ENCODE results near the gene PCDH7.
A peak's percentile ranks its signal among the peaks of the same experiment; 100 is the strongest.

PCDH7 gene

DNA sequence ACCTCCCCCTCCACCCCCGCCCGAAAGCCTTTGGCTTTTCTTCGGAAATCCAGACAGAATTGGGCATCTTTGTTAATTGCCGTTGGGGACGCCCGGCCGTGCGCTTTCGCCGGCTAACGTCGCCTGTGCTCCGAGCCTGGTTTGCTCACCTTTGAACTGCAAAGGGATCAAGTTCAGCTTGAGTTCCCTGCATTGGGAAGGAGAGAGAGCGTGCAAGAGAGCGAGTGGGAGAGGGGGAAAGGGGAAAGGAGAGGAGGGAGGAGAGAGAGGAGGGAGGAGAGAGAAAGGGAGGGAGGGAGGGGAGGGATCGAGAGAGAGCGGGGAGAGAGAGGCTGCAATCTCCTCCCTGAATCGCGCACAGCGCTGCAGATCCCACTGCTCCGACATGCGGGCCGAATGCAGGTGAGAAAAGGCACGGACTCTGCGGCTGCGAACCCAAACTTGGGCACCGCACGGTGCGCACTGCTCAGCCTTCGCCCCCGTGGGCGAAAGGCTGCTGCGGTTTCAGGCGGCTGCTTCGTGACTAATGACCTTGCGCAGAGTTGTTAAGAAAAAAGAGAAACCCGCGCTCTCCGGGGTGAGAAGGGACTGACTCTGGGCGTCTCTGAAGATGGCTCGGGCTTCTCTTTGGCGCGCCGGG is at the start of gene PCDH7:
Gene PCDH7 (plus strand): TSS at position 349 of the 640 bp plus-strand sequence. CDS start 1,054 bp downstream, outside the sequence.
- H3K27me3 ChIP-seq (ENCODE audit: control insufficient read depth, insufficient read depth, low read length), result peaks cover 22% of the 10 kb centered on the region
- 0 out of 2 replicates have a peak, but pooled peaks cover 3% of the 10 kb centered on the region for H3K4me1 ChIP-seq (ENCODE audit: control insufficient read depth, insufficient read depth, low read length)
- 40% methylated on average over 1 of the region's 44 CpGs for WGBS (ENCODE audit: insufficient coverage, insufficient read length)
- H3K27ac ChIP-seq (ENCODE audit: low read length), result no peak within 1 kb of the TSS
- no peak for DNase-seq (ENCODE audit: low read depth, low spot score)
- H3K9me3 ChIP-seq (ENCODE audit: control insufficient read depth, insufficient read depth, low read length), result no peaks in the 10 kb centered on the region
- no peaks in the 10 kb centered on the region for H3K36me3 ChIP-seq (ENCODE audit: control insufficient read depth, insufficient read depth, low read length)
- H3K4me3 ChIP-seq (ENCODE audit: low read length), result peak within 1 kb of the TSS; percentile 55

GRCh38 chr4:30671926-30672448 is 48.2 kb upstream of the PCDH7 start:
- WGBS (ENCODE audit: insufficient coverage, insufficient read length), result no CpG with 5 or more reads among the region's 3 CpGs
- Histone ChIP-seq H3K9me3 (ENCODE audit: control insufficient read depth, insufficient read depth, low read length) (no peaks in the 10 kb centered on the region), H3K36me3 (ENCODE audit: control insufficient read depth, insufficient read depth, low read length) (no peaks in the 10 kb centered on the region), H3K4me1 (ENCODE audit: control insufficient read depth, insufficient read depth, low read length) (no peaks in the 10 kb centered on the region), H3K27me3 (ENCODE audit: control insufficient read depth, insufficient read depth, low read length) (no peaks in the 10 kb centered on the region), H3K4me3 (ENCODE audit: low read length) (no peak overlapping the region), H3K27ac (ENCODE audit: low read length) (no peak overlapping the region)
- no peak for DNase-seq (ENCODE audit: low read depth, low spot score)

- Histone ChIP-seq H3K27ac (ENCODE audit: low read length) (no peak overlapping the region), H3K9me3 (ENCODE audit: control insufficient read depth, insufficient read depth, low read length) (no peaks in the 10 kb centered on the region), H3K36me3 (ENCODE audit: control insufficient read depth, insufficient read depth, low read length) (no peaks in the 10 kb centered on the region), H3K4me1 (ENCODE audit: control insufficient read depth, insufficient read depth, low read length) (no peaks in the 10 kb centered on the region), H3K4me3 (ENCODE audit: low read length) (no peak overlapping the region), H3K27me3 (ENCODE audit: control insufficient read depth, insufficient read depth, low read length) (no peaks in the 10 kb centered on the region)
- no peak for DNase-seq (ENCODE audit: low read depth, low spot score)
Observed at GRCh38 chr4:30696191-30696590, 24.0 kb upstream of the PCDH7 start.

DNA sequence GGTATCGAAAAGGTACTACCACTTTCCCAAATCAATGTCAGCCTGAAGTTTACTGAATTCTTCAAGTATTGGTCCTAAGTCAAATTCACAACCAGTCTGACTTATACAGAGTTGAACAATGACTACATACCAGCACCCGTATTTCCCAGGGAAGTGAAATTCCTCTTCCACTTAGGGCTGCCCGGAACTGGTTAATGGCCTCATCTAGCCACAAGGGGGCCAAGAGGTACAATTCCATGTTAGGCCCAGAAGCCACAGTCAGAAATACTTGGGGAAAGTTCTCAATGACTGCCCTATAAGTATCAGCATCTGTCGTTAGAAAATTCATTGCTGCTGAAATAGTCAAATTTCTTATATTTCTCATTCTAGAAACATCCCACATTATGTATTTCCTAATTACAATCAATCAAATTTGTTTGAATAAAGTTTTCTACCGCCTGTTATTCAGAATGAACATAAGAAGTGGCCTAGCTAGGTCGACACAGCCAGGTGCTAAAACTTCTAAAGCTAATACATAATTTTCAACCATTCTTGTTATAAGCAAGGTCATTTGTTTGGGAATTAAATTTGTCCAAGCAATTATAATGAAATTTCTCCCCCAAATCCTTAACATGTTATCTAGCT is 5.6 kb upstream of the PCDH7 start:
- Histone ChIP-seq H3K27me3 (ENCODE audit: control insufficient read depth, insufficient read depth, low read length) (peaks cover 2% of the 10 kb centered on the region; the same call in 1 of the 2 replicates), H3K4me1 (ENCODE audit: control insufficient read depth, insufficient read depth, low read length) (no peaks in the 10 kb centered on the region), H3K9me3 (ENCODE audit: control insufficient read depth, insufficient read depth, low read length) (no peaks in the 10 kb centered on the region), H3K4me3 (ENCODE audit: low read length) (no peak overlapping the region), H3K36me3 (ENCODE audit: control insufficient read depth, insufficient read depth, low read length) (no peaks in the 10 kb centered on the region), H3K27ac (ENCODE audit: low read length) (no peak overlapping the region)
- no peak for DNase-seq (ENCODE audit: low read depth, low spot score)
- WGBS (ENCODE audit: insufficient coverage, insufficient read length), result no CpG with 5 or more reads among the region's 6 CpGs

GRCh38 chr4:30716158-30716557 is 4.0 kb upstream of the PCDH7 start:
- Histone ChIP-seq H3K27me3 (ENCODE audit: control insufficient read depth, insufficient read depth, low read length) (peaks cover 2% of the 10 kb centered on the region; the same call in 1 of the 2 replicates), H3K36me3 (ENCODE audit: control insufficient read depth, insufficient read depth, low read length) (no peaks in the 10 kb centered on the region), H3K4me3 (ENCODE audit: low read length) (no peak overlapping the region), H3K9me3 (ENCODE audit: control insufficient read depth, insufficient read depth, low read length) (no peaks in the 10 kb centered on the region), H3K27ac (ENCODE audit: low read length) (no peak overlapping the region), H3K4me1 (ENCODE audit: control insufficient read depth, insufficient read depth, low read length) (no peaks in the 10 kb centered on the region)
- no peak for DNase-seq (ENCODE audit: low read depth, low spot score)
- WGBS (ENCODE audit: insufficient coverage, insufficient read length), result no CpG with 5 or more reads among the region's 6 CpGs

DNA sequence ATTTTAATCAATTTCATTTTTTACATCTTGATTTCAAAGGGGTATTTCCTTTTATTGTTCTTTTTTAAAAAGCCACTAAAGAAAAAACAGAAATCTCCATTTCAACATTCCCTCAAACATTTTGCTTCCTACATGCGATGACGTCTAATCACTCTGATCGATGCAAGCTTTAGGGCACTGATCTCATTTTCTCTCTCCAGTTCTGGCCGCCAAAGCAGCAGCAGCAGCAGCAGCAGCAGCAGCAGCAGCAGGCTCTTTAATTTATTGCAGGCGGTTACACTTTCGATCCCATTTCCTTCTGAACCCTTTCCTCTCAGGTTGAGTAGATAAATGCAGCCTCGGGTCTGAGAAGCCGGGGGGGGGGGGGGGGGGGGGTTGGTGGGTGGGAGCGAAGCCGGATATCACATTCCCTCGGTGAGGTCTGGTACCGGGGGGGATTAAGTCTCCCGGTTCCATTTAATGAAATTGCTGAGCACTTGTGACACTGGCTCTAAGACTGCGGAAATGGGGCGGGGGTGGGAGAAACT is 3.4 kb upstream of the PCDH7 start:
- DNase-seq (ENCODE audit: low read depth, low spot score), result no peak
- Histone ChIP-seq H3K27me3 (ENCODE audit: control insufficient read depth, insufficient read depth, low read length) (peaks cover 2% of the 10 kb centered on the region; the same call in 1 of the 2 replicates), H3K36me3 (ENCODE audit: control insufficient read depth, insufficient read depth, low read length) (no peaks in the 10 kb centered on the region), H3K4me1 (ENCODE audit: control insufficient read depth, insufficient read depth, low read length) (no peaks in the 10 kb centered on the region), H3K4me3 (ENCODE audit: low read length) (peak overlapping the region; percentile 55; the same call in 1 of the 2 replicates), H3K9me3 (ENCODE audit: control insufficient read depth, insufficient read depth, low read length) (no peaks in the 10 kb centered on the region), H3K27ac (ENCODE audit: low read length) (no peak overlapping the region)
- WGBS (ENCODE audit: insufficient coverage, insufficient read length), result no CpG with 5 or more reads among the region's 15 CpGs

DNA sequence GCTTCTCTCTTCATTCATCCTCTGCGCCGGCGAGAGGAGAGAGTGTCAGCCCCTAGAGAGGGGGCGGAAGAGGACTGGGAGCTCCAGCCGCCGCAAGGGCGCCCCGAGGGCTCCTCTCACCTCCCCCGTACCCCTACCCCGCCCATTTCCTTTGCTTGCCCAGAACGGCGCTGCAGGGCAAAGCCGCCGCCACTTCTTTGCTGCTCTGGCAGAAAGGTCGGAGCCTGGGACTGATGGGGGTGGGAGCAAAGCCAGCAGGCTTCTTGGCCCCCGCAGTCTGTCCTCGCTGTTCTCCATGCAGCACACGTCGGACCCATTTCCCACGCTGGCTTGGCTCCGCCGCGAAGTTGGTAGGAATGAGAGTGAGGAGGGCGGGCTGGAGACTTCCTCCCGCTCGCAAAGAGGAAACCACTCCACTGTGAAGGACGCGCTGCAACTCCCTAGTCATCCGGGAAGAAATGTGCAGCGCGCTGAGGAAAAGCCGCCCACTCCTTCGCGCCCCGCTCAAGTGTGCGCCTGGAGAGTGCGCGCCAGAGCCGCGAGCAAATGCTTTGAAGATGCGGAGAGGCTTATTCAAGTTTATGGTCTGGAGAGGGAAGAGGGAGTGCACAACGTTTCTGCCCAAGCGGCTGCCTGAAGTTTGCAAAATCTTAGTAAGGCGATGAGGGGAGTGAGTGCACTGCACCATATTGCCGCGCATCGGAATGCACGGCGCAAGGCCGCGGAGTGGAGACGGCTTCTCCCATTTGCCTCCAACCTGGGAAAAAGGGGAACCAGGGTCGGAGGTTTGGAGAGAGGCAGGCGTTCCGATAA is 2.8 kb upstream of the PCDH7 start:
- H3K9me3 ChIP-seq (ENCODE audit: control insufficient read depth, insufficient read depth, low read length), result no peaks in the 10 kb centered on the region
- no peaks in the 10 kb centered on the region for H3K4me1 ChIP-seq (ENCODE audit: control insufficient read depth, insufficient read depth, low read length)
- DNase-seq (ENCODE audit: low read depth, low spot score), result no peak
- peaks cover 7% of the 10 kb centered on the region; the same call in 1 of the 2 replicates for H3K27me3 ChIP-seq (ENCODE audit: control insufficient read depth, insufficient read depth, low read length)
- H3K27ac ChIP-seq (ENCODE audit: low read length), result no peak overlapping the region
- H3K36me3 ChIP-seq (ENCODE audit: control insufficient read depth, insufficient read depth, low read length), result no peaks in the 10 kb centered on the region
- no CpG with 5 or more reads among the region's 55 CpGs for WGBS (ENCODE audit: insufficient coverage, insufficient read length)
- H3K4me3 ChIP-seq (ENCODE audit: low read length), result peak overlapping the region; percentile 55; the same call in 1 of the 2 replicates

DNA sequence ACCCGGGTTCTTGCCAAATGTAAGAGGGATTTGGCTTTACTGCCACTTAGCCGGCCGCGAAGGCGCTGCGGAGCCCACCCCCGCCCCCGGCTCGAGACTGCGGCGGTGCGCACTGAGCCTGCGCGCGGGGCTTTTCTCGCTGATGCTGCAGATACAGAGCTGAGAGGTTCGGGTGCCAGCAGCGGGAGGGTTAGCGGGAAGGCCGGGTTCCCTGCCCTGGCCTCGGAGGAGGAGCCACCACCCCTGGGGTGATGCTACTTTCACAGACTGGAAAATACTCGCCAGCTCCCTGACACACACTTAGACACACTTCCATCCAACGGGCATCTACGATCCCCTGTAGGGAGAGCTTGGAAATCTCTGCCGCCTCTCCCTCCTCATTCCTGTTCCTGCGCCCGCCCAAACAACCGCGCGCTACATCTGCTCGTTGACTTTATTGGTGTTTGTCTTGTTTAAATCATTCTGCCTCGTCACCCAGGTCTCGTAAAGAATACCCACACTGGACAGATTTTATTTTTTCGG is 2.1 kb upstream of the PCDH7 start:
- 0 out of 2 replicates have a peak, but pooled peaks cover 1% of the 10 kb centered on the region for H3K4me1 ChIP-seq (ENCODE audit: control insufficient read depth, insufficient read depth, low read length)
- no peaks in the 10 kb centered on the region for H3K9me3 ChIP-seq (ENCODE audit: control insufficient read depth, insufficient read depth, low read length)
- H3K4me3 ChIP-seq (ENCODE audit: low read length), result peak overlapping the region; percentile 55; the same call in 1 of the 2 replicates
- no peak for DNase-seq (ENCODE audit: low read depth, low spot score)
- WGBS (ENCODE audit: insufficient coverage, insufficient read length), result no CpG with 5 or more reads among the region's 34 CpGs
- H3K36me3 ChIP-seq (ENCODE audit: control insufficient read depth, insufficient read depth, low read length), result no peaks in the 10 kb centered on the region
- no peak overlapping the region for H3K27ac ChIP-seq (ENCODE audit: low read length)
- H3K27me3 ChIP-seq (ENCODE audit: control insufficient read depth, insufficient read depth, low read length), result peaks cover 14% of the 10 kb centered on the region; the same call in 1 of the 2 replicates

- no peaks in the 10 kb centered on the region for H3K36me3 ChIP-seq (ENCODE audit: control insufficient read depth, insufficient read depth, low read length)
- H3K4me3 ChIP-seq (ENCODE audit: low read length), result peak overlapping the region; percentile 55; the same call in 1 of the 2 replicates
- no peak overlapping the region for H3K27ac ChIP-seq (ENCODE audit: low read length)
- 0 out of 2 replicates have a peak, but pooled peaks cover 3% of the 10 kb centered on the region for H3K4me1 ChIP-seq (ENCODE audit: control insufficient read depth, insufficient read depth, low read length)
- H3K9me3 ChIP-seq (ENCODE audit: control insufficient read depth, insufficient read depth, low read length), result no peaks in the 10 kb centered on the region
- DNase-seq (ENCODE audit: low read depth, low spot score), result no peak
- peaks cover 21% of the 10 kb centered on the region for H3K27me3 ChIP-seq (ENCODE audit: control insufficient read depth, insufficient read depth, low read length)
- no CpG with 5 or more reads among the region's 33 CpGs for WGBS (ENCODE audit: insufficient coverage, insufficient read length)
Observed at GRCh38 chr4:30718641-30719453, 1.3 kb upstream of the PCDH7 start.
